Measurements from ENCODE around the gene NPIPA8.
"Not testable (repeated sequence)": the region's sequence is repeated elsewhere in the genome, so short reads cannot be mapped to it uniquely, and the experiment has no call there.

Gene NPIPA8

GRCh38 chr16:18270171-18270570 lies 66.4 kb downstream of the NPIPA8 start:
- DNase-seq: not testable (repeated sequence)
